CD4-positive, alpha-beta T cell treated with Interleukin-17A for 1 hour (primary cell): Measurements from ENCODE around the gene CD22.
"Not testable (repeated sequence)": the region's sequence is repeated elsewhere in the genome, so short reads cannot be mapped to it uniquely, and the experiment has no call there.

Source experiments
- DNase-seq: peaks from one replicate; pipeline ENCODE4 v3.0.0-alpha.2; 2020

Gene CD22

GRCh38 chr19:35328851-35329285 lies at the start of gene CD22:
Gene CD22 (plus strand): TSS chr19:35329187. CDS start chr19:35332041, 2,854 bp downstream.
- no peak for DNase-seq

GRCh38 chr19:35279374-35279773 lies 49.6 kb upstream of the CD22 start:
- DNase-seq: no peak

GRCh38 chr19:35279985-35280821 lies 48.8 kb upstream of the CD22 start:
- DNase-seq: no peak

- DNase-seq: no peak
Measured at GRCh38 chr19:35281303-35281702, 47.7 kb upstream of the CD22 start.

- DNase-seq: no peak
Measured at GRCh38 chr19:35284153-35285094, 44.6 kb upstream of the CD22 start.

GRCh38 chr19:35285095-35285449 lies 43.9 kb upstream of the CD22 start:
- DNase-seq: no peak

- DNase-seq: not testable (repeated sequence)
Measured at GRCh38 chr19:35285465-35285864, 43.5 kb upstream of the CD22 start.

- not testable (repeated sequence) for DNase-seq
Measured at GRCh38 chr19:35286101-35286500, 42.9 kb upstream of the CD22 start.

- DNase-seq: no peak
Measured at GRCh38 chr19:35287713-35288112, 41.3 kb upstream of the CD22 start.

- no peak for DNase-seq
Measured at GRCh38 chr19:35288331-35288730, 40.7 kb upstream of the CD22 start.

GRCh38 chr19:35288906-35289305 lies 40.1 kb upstream of the CD22 start:
- DNase-seq: no peak

- DNase-seq: no peak
Measured at GRCh38 chr19:35290381-35291127, 38.4 kb upstream of the CD22 start.

- DNase-seq: no peak
Measured at GRCh38 chr19:35291259-35291658, 37.7 kb upstream of the CD22 start.

GRCh38 chr19:35291916-35292315 lies 37.1 kb upstream of the CD22 start, which contains the start of gene MAG:
Gene MAG (plus strand): TSS chr19:35292161. CDS start chr19:35295409, 3,248 bp downstream.
- DNase-seq: no peak

- no peak for DNase-seq
Measured at GRCh38 chr19:35292421-35293362, 36.3 kb upstream of the CD22 start.

- DNase-seq: no peak
Measured at GRCh38 chr19:35293363-35293739, 35.6 kb upstream of the CD22 start.

GRCh38 chr19:35293808-35294207 lies 35.2 kb upstream of the CD22 start:
- DNase-seq: no peak

GRCh38 chr19:35294328-35294727 lies 34.7 kb upstream of the CD22 start:
- no peak for DNase-seq

- DNase-seq: no peak
Measured at GRCh38 chr19:35294859-35295791, 33.9 kb upstream of the CD22 start.

GRCh38 chr19:35295792-35296462 lies 33.1 kb upstream of the CD22 start:
- DNase-seq: peak; percentile 18
